ENCODE results near the gene UBR1.
A peak's percentile ranks its signal among the peaks of the same experiment; 100 is the strongest.

The UBR1 gene

DNA sequence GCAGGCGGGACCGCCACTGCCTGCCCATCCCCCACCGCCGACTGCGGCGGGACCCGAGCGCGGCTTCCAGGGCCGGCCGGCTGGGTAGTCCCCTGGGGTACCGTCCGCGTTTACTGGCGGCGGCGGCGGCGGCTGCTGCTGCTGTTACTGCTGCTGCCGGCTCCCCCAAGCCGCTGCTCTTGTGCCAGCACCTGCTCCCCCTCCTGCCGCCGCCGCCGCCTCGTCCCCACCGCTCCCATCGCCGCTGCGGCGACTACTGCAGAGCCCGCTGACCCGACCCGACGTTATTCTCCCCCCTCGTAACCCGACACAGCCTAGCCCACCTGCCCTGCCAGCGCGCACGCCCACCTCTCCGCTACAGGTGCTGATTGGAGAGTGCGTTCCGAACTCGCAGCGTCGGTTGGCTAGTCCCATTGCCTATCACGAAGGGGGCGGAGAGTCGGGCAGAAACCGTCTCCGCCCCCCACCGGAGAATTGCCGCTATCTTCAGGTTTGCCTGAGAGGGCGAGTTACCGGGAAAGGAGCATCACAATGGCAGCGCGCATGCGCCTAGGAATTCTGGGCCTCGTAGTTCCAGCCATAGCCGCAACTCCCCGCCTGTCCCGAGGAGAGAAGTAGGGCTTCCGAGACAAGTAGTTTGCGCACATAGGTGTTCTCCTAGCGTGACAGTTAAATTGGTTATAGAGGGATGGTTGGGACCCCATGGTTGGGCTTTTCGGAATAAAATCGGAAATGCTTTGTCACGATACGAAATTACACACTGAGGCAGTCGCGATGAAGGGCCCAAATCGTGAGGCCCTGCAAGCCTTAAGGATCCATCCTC is 185.1 kb downstream of the UBR1 start, which contains the start of gene TTBK2:
TSS of gene TTBK2 (minus strand) at position 260 of the 823 bp plus-strand sequence. CDS start 42,161 bp downstream, outside the sequence.
- DNase-seq (ENCODE audit: low read depth in 1 of 2, low spot score in 1 of 2): peak; percentile 95 to 99
- TF ChIP-seq SPI1 (IDR thresholded peaks at IDR 0.05; ENCODE audit: borderline replicate concordance, low read depth) (no peak; the same call in 1 of the 2 replicates), GABPA (IDR thresholded peaks at IDR 0.05; ENCODE audit: low read depth) (no peak), POLR2AphosphoS5 (IDR thresholded peaks at IDR 0.05; ENCODE audit: low read depth) (no peak)
- TF ChIP-seq, protein P1, sequence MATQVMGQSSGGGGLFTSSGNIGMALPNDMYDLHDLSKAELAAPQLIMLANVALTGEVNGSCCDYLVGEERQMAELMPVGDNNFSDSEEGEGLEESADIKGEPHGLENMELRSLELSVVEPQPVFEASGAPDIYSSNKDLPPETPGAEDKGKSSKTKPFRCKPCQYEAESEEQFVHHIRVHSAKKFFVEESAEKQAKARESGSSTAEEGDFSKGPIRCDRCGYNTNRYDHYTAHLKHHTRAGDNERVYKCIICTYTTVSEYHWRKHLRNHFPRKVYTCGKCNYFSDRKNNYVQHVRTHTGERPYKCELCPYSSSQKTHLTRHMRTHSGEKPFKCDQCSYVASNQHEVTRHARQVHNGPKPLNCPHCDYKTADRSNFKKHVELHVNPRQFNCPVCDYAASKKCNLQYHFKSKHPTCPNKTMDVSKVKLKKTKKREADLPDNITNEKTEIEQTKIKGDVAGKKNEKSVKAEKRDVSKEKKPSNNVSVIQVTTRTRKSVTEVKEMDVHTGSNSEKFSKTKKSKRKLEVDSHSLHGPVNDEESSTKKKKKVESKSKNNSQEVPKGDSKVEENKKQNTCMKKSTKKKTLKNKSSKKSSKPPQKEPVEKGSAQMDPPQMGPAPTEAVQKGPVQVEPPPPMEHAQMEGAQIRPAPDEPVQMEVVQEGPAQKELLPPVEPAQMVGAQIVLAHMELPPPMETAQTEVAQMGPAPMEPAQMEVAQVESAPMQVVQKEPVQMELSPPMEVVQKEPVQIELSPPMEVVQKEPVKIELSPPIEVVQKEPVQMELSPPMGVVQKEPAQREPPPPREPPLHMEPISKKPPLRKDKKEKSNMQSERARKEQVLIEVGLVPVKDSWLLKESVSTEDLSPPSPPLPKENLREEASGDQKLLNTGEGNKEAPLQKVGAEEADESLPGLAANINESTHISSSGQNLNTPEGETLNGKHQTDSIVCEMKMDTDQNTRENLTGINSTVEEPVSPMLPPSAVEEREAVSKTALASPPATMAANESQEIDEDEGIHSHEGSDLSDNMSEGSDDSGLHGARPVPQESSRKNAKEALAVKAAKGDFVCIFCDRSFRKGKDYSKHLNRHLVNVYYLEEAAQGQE (IDR thresholded peaks at IDR 0.05; ENCODE audit: insufficient replicate concordance, low read depth): no peak
- TF ChIP-seq, protein P2, sequence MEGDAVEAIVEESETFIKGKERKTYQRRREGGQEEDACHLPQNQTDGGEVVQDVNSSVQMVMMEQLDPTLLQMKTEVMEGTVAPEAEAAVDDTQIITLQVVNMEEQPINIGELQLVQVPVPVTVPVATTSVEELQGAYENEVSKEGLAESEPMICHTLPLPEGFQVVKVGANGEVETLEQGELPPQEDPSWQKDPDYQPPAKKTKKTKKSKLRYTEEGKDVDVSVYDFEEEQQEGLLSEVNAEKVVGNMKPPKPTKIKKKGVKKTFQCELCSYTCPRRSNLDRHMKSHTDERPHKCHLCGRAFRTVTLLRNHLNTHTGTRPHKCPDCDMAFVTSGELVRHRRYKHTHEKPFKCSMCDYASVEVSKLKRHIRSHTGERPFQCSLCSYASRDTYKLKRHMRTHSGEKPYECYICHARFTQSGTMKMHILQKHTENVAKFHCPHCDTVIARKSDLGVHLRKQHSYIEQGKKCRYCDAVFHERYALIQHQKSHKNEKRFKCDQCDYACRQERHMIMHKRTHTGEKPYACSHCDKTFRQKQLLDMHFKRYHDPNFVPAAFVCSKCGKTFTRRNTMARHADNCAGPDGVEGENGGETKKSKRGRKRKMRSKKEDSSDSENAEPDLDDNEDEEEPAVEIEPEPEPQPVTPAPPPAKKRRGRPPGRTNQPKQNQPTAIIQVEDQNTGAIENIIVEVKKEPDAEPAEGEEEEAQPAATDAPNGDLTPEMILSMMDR (IDR thresholded peaks at IDR 0.05; ENCODE audit: insufficient read depth, low read length): no peak
- H3K27ac ChIP-seq (replicated peaks): peak within 1 kb of the TSS; percentile 71

DNA sequence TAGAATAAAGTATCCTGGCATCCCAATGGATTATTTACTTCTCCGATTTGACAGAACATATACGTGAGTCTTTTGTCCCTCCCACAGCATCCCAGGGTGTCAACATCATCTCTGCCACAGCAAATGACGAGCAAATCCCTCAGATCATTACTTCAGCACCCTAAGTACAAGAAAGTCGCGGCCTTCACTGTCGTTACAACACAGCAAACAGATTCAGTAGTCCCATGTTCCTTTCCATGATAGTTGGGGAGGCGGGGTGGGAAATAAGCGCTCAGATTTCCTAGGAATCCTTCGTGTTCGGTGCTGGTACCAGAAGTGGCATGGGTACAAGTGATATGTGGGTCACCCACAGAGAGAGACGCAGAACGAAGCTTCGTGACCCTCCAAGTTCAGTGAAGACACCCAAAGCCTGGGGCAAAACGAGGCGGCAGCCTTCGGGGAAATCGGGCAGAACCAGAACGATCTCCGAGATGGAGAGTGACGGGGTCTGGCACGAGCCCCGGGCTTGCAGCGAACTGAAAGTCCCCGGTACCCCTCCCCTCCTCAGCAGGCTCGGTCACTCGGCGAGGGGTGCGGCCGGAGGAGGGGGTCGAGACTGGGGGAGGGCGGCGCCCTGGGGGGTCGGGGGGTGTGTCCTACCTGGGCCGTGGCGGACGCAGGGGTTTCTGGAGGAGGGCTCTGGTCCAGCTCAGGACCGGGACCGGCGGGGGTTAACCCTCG is 185.9 kb downstream of the UBR1 start:
- Histone ChIP-seq H3K27me3 (ENCODE audit: insufficient read depth, poor library complexity, severe bottlenecking) (no peaks in the 10 kb centered on the region), H3K4me3 (replicated peaks; ENCODE audit: insufficient read depth, low read length) (peak overlapping the region; percentile 93), H3K27ac (replicated peaks) (peak overlapping the region; percentile 71)
- TF ChIP-seq POLR2AphosphoS5 (IDR thresholded peaks at IDR 0.05; ENCODE audit: low read depth): no peak
- TF ChIP-seq, protein P1 (IDR thresholded peaks at IDR 0.05; ENCODE audit: insufficient replicate concordance, low read depth): peak; percentile 61
- TF ChIP-seq SPI1 (IDR thresholded peaks at IDR 0.05; ENCODE audit: borderline replicate concordance, low read depth): no peak
- DNase-seq (ENCODE audit: low read depth in 1 of 2, low spot score in 1 of 2): peak; percentile 27 to 47

More for the DNA sequence above, 185.1 kb downstream of the UBR1 start, which contains the start of gene TTBK2:
- Histone ChIP-seq H3K27me3 (ENCODE audit: insufficient read depth, poor library complexity, severe bottlenecking) (no peaks in the 10 kb centered on the region), H3K4me3 (replicated peaks; ENCODE audit: insufficient read depth, low read length) (peak within 1 kb of the TSS; percentile 93)

DNA sequence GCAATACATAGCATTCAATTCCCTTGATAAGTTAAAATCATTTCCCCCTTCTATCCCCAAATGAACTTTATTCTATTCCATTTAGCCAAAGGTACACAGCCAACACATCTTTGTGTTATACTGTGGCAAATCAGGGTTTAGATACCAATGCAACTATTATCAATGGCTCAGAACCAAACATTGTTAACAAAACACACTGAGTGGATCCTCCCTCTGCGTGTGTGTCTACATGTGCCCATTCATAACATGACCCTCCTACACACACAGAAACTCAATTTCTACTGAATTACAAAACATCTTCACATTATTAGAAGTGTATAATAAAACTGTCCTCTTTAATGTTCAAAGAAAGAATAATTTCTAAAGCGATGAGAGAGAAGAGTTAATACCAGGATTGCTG is 186.5 kb downstream of the UBR1 start:
- Histone ChIP-seq H3K4me3 (replicated peaks; ENCODE audit: insufficient read depth, low read length) (peak overlapping the region; percentile 93), H3K27me3 (ENCODE audit: insufficient read depth, poor library complexity, severe bottlenecking) (no peaks in the 10 kb centered on the region), H3K27ac (replicated peaks) (no peak overlapping the region)
- DNase-seq (ENCODE audit: low read depth in 1 of 2, low spot score in 1 of 2): no peak
- TF ChIP-seq SPI1 (IDR thresholded peaks at IDR 0.05; ENCODE audit: borderline replicate concordance, low read depth) (no peak), POLR2AphosphoS5 (IDR thresholded peaks at IDR 0.05; ENCODE audit: low read depth) (no peak), GABPA (IDR thresholded peaks at IDR 0.05; ENCODE audit: low read depth) (no peak)
- TF ChIP-seq, protein P1 (IDR thresholded peaks at IDR 0.05; ENCODE audit: insufficient replicate concordance, low read depth): no peak
- TF ChIP-seq, protein P2 (IDR thresholded peaks at IDR 0.05; ENCODE audit: insufficient read depth, low read length): no peak
